Measurements from ENCODE around the gene ARHGAP25. TPM values are rescaled to one million over a fixed set of nuclear protein-coding genes. Genes with fewer than 3 reads are reported as not detected.

ARHGAP25 gene
- polyA plus RNA-seq, 1 donor (not counting 4 experiments of a cell fraction or from before 2014, with no cell fraction given): 25.3 TPM

- dilution Hi-C loops (cut with MboI; ENCODE audit: extremely low pct_ligation_motif_present, low sequenced_read_pairs): no loop called here
- Histone ChIP-seq H3K27ac (ENCODE audit: control insufficient read depth, insufficient read depth, low read length) (no peak overlapping the region), H4K20me1 (ENCODE audit: control insufficient read depth, extremely low read depth, insufficient read depth, low read length) (no peaks in the 10 kb centered on the region), H3K4me1 (ENCODE audit: control insufficient read depth, extremely low read depth, insufficient read depth, low read length) (peaks cover 16% of the 10 kb centered on the region), H3K4me3 (ENCODE audit: control insufficient read depth in 2 of 3, extremely low read depth in 1 of 3, insufficient read depth in 2 of 3, low read depth in 1 of 3, low read length in 3 of 3) (no peak overlapping the region), H3K9me1 (ENCODE audit: control insufficient read depth, extremely low read depth, insufficient read depth, low read length) (no peaks in the 10 kb centered on the region), H3K36me3 (ENCODE audit: control insufficient read depth in 2 of 2, extremely low read depth in 1 of 2, insufficient read depth in 2 of 2, low read length in 2 of 2) (no peaks in the 10 kb centered on the region), H3K79me2 (ENCODE audit: control insufficient read depth, insufficient read depth, low read length) (no peaks in the 10 kb centered on the region), H3K9ac (ENCODE audit: control insufficient read depth, extremely low read depth, insufficient read depth, low read length) (no peak overlapping the region), H3K27me3 (ENCODE audit: control insufficient read depth, extremely low read depth, insufficient read depth, low read length) (no peaks in the 10 kb centered on the region), H3K4me2 (ENCODE audit: control insufficient read depth, extremely low read depth, insufficient read depth, low read depth, low read length) (no peak overlapping the region), H2AFZ (ENCODE audit: control insufficient read depth, low read length) (no peak overlapping the region), H3K9me3 (ENCODE audit: control insufficient read depth, low read depth, low read length) (no peaks in the 10 kb centered on the region)
- no peak for TF ChIP-seq EZH2 (IDR thresholded peaks at IDR 0.05; ENCODE audit: low read length)
- no peak for TF ChIP-seq CTCF (optimal IDR thresholded peaks at IDR 0.05 in 1 of 3, IDR thresholded peaks at IDR 0.05 in 1 of 3, conservative IDR thresholded peaks at IDR 0.05 in 1 of 3; ENCODE audit: extremely low read depth in 1 of 3, insufficient read depth in 2 of 3, low read length in 3 of 3)
- DNase-seq (ENCODE audit: low read depth, low spot score) (no peak), FAIRE-seq (no peak)
Measured at GRCh38 chr2:68771211-68771751, 36.7 kb downstream of the ARHGAP25 start.

- H3K79me2 ChIP-seq (ENCODE audit: control insufficient read depth, insufficient read depth, low read length): no peaks in the 10 kb centered on the region
- no peak overlapping the region for H2AFZ ChIP-seq (ENCODE audit: control insufficient read depth, low read length)
- FAIRE-seq (no peak), DNase-seq (ENCODE audit: low read depth, low spot score) (no peak)
- H3K27ac ChIP-seq (ENCODE audit: control insufficient read depth, insufficient read depth, low read length): no peak overlapping the region
- no peak overlapping the region for H3K4me3 ChIP-seq (ENCODE audit: control insufficient read depth in 2 of 3, extremely low read depth in 1 of 3, insufficient read depth in 2 of 3, low read depth in 1 of 3, low read length in 3 of 3)
- H3K9me3 ChIP-seq (ENCODE audit: control insufficient read depth, low read depth, low read length): no peaks in the 10 kb centered on the region
- H3K36me3 ChIP-seq (ENCODE audit: control insufficient read depth in 2 of 2, extremely low read depth in 1 of 2, insufficient read depth in 2 of 2, low read length in 2 of 2): no peaks in the 10 kb centered on the region
- dilution Hi-C loops (cut with MboI; ENCODE audit: extremely low pct_ligation_motif_present, low sequenced_read_pairs): no loop called here
- peaks cover 12% of the 10 kb centered on the region for H3K4me1 ChIP-seq (ENCODE audit: control insufficient read depth, extremely low read depth, insufficient read depth, low read length)
- no peaks in the 10 kb centered on the region for H3K27me3 ChIP-seq (ENCODE audit: control insufficient read depth, extremely low read depth, insufficient read depth, low read length)
- no peaks in the 10 kb centered on the region for H3K9me1 ChIP-seq (ENCODE audit: control insufficient read depth, extremely low read depth, insufficient read depth, low read length)
- H4K20me1 ChIP-seq (ENCODE audit: control insufficient read depth, extremely low read depth, insufficient read depth, low read length): no peaks in the 10 kb centered on the region
- H3K9ac ChIP-seq (ENCODE audit: control insufficient read depth, extremely low read depth, insufficient read depth, low read length): no peak overlapping the region
- TF ChIP-seq EZH2 (IDR thresholded peaks at IDR 0.05; ENCODE audit: low read length) (no peak), CTCF (optimal IDR thresholded peaks at IDR 0.05 in 1 of 3, IDR thresholded peaks at IDR 0.05 in 1 of 3, conservative IDR thresholded peaks at IDR 0.05 in 1 of 3; ENCODE audit: extremely low read depth in 1 of 3, insufficient read depth in 2 of 3, low read length in 3 of 3) (no peak)
- H3K4me2 ChIP-seq (ENCODE audit: control insufficient read depth, extremely low read depth, insufficient read depth, low read depth, low read length): no peak overlapping the region
Measured at GRCh38 chr2:68772109-68772508, 37.5 kb downstream of the ARHGAP25 start.

Measured in keratinocyte (primary cell).